NCI-H1436 (cell line): ENCODE data around the gene PREP.

Source experiments
- DNase-seq: peaks from one replicate; lab custom pipeline; 2025; lab: John Stamatoyannopoulos, UW

Gene PREP

GRCh38 chr6:105305521-105305920, 97.4 kb downstream of the PREP start:
- DNase-seq = no peak

GRCh38 chr6:105304825-105305224, 98.1 kb downstream of the PREP start:
- no peak for DNase-seq

- no peak for DNase-seq
Observed at GRCh38 chr6:105304366-105304765, 98.5 kb downstream of the PREP start.

DNA sequence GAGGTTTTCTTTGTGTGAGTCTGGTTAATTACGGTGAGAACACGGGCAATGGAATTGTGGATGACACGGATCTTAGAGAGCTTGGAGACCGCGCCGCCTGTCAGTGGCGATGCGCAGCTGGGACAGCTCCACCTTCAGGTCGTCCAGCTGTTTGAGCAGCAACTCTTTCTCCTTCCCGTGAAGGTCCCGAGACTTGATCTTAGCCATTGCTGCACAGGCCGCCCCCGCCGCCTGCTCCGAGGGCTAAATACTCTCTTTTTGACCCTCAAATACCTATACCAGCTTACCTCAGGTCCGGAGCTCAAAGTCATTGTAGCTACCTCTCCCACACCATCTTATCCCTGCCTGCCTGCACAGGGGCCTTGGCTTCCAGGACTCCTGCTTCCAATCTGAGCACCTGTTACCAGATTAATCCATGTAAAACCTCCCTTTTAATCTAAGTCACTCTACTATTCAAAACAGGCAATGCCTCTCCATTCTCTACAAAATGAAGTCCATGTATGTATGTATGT, 100.2 kb downstream of the PREP start:
- DNase-seq = no peak

- DNase-seq = no peak
Observed at GRCh38 chr6:105301756-105302616, 100.9 kb downstream of the PREP start.

DNA sequence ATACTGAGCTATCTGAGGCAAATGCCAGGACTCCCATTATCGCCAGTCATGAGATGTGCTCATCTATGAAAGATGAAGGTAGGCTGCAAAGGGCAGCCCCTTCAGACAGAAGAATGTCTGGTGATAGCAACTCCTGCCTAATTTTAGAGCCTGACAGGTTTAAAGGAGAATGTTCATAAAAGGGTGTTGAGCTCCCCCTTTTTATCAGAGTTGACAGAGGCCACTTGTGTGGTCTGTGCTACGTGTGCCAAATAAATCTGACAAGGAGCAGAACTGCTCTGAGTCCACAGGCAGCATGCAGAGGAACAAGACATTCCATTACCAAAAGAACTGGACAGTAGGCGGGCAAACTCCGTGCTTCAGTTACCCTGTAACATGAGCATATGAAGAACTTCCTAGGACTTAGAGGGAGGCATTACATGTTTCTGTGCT, 101.8 kb downstream of the PREP start:
- DNase-seq = no peak

GRCh38 chr6:105300090-105300489, 102.8 kb downstream of the PREP start:
- DNase-seq = no peak

- no peak for DNase-seq
Observed at GRCh38 chr6:105294129-105294528, 108.8 kb downstream of the PREP start.

GRCh38 chr6:105292689-105293339, 110.1 kb downstream of the PREP start:
- no peak for DNase-seq

- no peak for DNase-seq
Observed at GRCh38 chr6:105291525-105291924, 111.4 kb downstream of the PREP start.

- DNase-seq = no peak
Observed at GRCh38 chr6:105282631-105283585, 120.0 kb downstream of the PREP start.

DNA sequence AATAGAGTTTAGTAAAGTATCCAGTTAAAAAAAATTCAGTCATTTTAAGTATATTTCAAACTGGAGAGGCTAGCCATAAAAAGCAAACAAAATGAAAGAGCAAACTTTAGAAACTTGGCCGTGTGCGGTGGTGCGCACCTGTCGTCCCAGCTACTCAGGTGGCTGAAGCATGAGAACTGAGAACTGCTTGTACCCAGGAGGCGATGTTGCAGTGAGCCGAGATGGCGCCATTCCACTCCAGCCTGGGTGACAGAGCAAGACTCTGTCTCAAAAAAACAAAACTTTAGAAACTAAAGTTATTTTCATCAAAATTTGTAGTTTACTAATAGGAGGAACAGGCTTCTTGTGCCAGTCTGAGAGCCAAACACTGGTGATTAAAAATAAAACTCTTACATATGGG, 122.8 kb downstream of the PREP start:
- DNase-seq = no peak

DNA sequence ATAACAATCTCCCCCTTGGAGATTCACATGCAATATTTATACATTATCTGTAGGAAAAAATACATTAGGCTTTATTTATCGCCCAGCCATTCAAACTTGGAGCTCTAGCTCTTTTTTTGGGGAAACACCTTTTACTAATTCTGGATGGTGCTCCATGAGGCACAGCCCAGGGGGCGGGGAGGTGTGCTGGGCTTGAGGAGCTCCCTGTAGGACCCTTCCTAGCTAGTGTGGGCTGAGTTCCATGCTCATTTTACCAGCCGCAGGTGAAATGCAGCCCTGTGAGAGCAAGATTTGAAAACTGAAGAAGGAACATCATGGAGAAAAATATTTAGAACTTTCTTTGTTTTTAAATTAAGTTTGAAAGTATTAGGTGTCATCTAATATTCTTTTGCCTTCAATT, 123.4 kb downstream of the PREP start:
- DNase-seq = no peak

GRCh38 chr6:105278813-105279212, 124.1 kb downstream of the PREP start:
- no peak for DNase-seq

- no peak for DNase-seq
Observed at GRCh38 chr6:105278035-105278434, 124.8 kb downstream of the PREP start.

GRCh38 chr6:105276374-105276773, 126.5 kb downstream of the PREP start:
- no peak for DNase-seq

GRCh38 chr6:105275542-105275941, 127.3 kb downstream of the PREP start:
- no peak for DNase-seq

DNA sequence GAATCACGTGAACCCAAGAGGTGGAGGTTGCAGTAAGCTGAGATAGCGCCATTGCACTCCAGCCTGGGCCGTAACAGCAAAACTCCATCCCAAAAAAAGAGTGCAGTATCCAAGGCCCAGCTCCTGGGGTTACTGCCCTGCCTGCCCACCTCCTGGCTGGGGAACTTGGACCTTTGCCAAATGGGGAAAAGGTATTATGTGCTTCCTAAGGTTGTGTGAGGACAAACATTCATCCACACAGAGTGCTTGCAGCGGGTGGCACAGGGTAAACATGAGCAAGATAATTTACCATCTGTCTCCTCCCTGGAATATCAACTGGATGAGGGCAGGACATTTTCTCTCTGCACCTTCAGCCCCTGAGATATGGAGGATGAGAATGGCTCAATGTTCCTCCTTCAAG, 128.2 kb downstream of the PREP start:
- no peak for DNase-seq

DNA sequence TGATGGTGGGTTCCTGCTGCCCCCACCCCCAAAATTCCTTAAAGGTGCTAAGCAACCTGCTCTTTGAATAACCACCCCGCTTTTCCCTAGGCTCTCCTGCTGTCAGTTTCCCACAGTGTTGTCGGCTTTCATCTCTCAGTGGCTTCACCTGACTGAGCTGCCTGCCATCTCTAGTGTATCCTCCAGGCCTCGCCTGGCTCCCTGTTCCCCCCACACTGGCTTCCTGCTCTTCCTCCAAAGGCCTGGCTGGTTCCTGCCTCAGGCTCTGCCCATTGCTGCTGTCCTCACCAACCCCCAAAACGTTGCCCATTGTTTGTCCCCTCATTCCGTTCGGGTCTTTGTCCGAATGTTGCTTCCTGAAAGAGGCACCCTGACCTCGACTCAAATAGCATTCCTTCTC, 129.3 kb downstream of the PREP start:
- DNase-seq = no peak

DNA sequence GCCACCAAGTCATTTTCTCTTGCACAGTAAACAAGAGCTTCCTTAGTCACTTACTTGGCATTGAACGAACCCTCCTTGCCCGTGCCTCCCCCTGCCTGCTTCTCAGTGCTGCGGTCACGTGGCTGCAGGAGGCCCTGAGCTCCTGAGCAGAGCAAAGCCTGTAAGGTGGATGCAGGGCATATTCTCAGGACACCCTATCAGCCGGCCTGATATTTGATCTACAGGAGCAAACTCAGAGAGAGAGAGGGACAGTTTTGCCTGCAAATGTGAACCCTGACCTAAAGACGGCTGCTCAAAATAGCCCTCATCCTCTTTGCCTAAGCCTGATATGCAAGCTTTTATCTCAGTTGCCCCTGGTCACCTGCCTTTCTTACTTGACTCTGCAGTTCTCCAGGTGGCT, 130.1 kb downstream of the PREP start:
- no peak for DNase-seq

GRCh38 chr6:105270511-105270910, 132.4 kb downstream of the PREP start:
- no peak for DNase-seq

DNA sequence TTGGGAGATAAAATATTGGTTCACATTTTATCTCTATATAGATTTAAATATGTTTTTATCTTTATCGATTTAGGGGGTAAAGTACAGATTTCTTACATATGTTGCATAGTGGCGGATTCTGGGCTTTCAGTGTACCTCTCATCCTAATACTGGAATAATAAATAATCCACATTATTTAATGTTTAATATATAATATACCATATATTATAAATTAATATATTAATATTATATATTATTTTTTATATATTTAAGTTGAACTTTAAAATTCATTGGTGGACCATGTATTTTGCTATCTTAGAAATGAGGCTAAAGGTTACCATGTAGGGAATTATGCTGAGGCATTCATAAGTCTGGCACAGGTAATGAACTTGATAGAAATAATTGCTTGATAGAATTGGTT, 133.5 kb downstream of the PREP start:
- no peak for DNase-seq
